NCI-H69 (cell line): ENCODE measurements around the gene SYNDIG1L.
A peak's percentile ranks its signal among the peaks of the same experiment; 100 is the strongest.
"Not testable (repeated sequence)": the region's sequence is repeated elsewhere in the genome, so short reads cannot be mapped to it uniquely, and the experiment has no call there.

ENCODE experiments used
- DNase-seq: peaks from one replicate; lab custom pipeline; 2025; lab: John Stamatoyannopoulos, UW

SYNDIG1L gene

DNA sequence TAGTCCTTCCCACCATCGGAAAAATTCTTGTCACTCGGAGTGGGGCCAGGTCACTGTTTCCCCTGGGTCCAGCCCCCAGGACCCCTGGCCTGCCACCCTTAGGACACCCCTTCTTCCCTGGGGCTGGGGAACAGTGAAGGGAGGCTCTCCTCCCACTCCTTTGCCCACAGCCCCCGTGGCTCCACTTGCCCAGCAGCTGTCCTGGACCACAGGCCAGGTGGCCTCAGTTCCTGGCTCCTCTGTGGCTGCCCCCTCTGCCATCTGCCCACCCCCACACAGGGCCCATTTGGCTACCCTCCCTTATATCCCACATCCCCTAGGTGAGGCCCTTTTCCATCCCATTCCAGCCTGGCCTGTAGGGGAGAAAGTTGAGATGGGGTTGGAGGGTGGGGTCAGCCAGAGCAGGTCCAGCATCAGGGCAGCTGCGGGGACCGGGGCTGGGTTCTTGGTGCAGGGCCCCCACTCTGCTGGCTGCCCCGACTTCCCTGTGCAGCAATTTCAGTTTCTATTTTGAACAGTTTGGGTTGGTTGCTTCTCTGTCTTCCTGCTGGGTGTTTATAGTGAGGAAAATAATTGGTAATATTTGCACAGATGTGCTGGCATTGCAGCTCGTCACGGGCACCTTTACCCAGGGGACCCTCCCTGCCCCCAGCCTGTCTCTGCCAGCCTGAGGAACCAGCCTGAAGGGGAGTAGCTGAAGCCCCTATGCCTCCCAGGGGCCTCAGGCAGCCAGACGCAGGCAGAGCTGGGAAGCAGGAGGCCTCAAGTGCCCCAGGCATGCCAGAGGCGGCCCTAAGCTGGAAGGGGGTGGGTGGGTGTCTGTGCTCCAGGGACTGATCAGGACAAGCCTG is 23.4 kb downstream of the SYNDIG1L start:
- no peak for DNase-seq

DNA sequence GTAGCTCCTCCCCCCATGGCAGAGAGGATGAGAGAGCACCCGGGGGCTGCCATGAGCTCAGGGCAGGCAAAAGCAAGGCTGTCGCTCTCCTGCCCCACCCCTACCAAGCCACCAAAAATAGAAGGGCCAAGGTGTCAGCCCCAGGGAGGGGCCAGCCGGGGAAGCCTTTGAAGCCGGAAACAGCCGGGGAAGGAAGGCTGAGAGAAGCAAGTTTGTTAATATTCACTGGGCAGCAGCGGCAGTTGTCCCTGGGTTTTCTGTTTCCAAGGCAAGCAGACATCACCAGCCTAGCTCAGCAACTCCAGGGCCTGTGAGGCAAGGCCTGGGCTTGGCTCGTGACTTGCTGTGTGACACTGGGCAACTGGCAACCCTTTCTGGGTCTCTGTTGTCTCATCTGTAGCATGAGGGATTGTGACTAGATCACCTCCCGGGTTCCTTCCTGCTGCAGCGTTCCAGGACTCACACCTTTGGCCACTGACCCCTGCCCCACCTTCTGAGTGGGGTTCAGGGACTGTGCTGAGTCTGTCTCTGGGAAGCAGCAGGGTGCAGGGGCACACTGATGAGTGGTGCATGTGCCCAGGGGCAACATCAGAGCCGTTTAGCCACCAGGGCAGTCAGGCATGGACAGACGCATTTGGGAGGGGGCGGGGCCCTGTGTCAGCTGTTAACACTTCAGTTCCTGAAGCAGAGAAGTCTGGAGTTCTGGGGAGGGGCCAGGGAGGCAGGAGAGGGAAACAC is 24.3 kb downstream of the SYNDIG1L start:
- DNase-seq, result peak; percentile 12

DNA sequence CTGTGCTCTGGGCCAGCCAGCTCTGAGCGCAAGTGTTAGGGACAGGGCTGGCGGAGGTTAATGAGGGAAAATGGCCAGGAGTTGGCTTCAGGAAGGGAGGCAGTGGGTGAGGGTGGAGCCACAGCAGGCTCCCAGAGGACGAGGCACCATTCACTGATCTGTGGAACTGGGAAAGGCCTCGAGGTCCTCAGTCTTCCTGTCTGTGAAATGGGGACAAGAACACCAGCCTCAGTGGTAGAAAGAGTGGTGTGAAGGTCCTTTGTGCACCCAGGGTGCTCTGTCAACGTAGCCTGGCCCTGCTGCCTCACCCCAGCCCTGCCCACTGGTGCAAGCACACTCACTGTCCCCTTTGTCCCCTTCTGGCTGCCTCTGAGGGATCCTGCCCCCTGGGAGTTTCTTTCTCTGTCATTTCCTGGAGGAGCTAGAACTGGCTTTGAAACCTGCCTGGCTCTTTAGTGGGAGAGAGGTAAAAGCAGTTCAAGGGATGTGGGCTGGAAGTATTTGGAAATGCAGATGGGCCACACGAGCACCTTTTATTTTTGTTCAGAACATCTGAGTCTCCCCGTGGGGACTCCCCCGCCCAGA is 25.0 kb downstream of the SYNDIG1L start:
- no peak for DNase-seq

DNA sequence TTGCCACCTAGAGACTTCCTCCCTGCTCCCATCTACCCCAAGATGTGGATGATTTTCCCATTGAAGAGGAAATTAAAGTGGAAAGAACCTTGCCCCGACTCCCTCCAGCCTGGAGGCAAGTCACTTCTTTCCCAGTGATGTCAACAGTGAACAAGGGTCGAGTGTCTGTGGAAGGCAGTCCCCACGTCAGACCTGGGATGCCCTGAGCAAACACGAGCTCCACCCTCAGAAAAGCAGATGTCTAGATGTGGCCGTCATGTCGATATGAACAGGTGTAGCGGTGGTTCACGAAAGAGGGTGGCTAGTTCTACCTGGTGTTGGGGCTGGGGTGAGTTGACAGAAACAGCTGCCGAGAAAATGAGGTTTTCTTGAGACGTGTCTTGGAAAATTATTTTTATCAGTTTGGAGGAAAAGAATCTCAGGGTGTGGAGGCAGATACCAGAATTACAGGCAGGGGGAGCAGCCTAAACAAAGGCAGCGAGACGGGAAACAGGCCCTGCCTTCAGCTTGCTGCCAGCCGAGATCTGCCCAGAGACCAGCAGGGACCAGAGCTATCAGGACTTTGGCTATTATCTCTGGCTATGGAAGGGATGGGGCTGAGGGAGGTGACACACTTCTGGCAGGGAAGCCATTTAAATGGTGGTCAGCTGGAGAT is 25.9 kb downstream of the SYNDIG1L start:
- no peak for DNase-seq

DNA sequence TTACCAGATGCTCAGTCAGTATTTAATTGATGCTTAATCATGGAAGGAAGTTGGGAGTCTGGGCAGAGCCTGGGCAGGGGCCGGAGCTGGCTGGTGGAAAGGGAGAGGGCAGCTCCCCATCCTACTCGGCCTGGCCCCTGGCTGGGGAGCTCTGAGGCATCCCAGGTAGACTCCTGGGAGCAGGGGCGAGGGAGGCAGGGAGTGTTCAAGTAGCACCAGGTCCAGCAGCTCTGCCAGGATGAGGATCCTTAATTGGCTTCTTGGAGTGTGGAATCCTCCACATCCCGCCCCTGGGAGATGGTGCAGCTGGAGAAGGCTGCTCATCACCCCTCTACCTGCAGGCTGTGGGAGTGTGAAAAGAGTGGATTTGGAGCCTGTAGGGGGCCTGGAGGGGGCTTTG is 30.9 kb downstream of the SYNDIG1L start:
- DNase-seq, result no peak

DNA sequence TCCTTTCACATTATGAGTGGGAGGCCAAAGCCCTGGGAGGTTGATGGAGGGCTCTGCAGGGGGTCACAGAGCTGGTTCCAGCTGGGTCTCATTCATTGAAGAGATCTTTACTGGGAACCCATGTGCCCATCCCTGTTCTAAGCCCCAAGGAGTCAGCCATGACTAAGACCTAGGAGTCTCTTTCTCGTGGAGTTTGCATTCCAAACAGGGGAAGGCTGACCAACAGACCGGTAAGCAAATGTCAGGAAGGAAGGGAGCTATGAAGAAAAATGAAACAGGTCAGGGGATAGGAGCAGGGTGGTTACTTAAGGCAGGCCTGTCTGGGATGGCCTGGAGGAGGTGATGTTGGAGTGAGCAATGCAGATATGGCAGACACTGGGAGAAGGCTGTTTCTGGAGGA is 31.5 kb downstream of the SYNDIG1L start:
- no peak for DNase-seq

DNA sequence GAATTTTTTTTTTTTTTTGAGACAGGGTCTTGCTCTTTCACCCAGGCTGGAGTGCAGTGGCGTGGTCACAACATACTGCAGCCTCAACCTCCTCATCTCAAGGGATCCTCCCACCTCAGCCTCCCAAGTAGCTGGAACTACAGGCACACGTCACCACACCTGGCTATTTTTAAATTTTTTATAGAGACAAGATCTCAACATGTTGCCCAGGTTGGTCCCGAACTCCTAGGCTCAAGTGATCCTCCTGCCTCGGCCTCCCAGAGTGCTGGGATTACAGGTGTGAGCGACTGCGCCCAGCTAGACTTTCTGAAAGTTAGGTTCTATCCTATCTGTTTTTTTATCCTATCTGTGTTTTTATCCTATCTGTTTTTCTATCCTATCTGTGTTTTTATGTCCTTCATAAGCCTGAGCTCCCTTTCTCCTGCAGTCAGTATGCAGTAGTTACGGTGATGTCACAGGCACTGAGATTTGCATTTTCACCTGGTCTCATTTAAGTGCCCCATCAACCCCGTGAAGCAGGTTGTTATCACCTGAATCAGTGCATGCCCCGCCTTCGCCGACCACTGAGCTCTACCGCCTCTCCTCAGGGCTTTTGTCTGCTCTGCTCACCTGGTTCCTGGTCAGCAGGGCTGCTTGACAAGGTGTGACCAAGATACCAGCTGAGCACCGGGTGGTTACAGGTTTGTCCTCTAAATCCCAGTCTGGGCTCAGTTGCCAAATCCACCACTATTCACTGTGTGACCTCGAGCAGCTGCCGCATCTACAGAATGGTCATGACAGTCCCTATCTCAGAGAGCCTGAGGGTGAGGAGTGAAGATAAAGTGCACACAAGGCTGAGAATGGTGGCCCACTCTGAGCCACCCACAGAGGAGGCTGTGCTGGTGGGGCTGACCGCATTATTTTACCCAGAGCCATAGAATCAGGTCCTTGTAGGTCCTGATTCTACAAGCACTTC is 33.1 kb downstream of the SYNDIG1L start:
- DNase-seq, result no peak

DNA sequence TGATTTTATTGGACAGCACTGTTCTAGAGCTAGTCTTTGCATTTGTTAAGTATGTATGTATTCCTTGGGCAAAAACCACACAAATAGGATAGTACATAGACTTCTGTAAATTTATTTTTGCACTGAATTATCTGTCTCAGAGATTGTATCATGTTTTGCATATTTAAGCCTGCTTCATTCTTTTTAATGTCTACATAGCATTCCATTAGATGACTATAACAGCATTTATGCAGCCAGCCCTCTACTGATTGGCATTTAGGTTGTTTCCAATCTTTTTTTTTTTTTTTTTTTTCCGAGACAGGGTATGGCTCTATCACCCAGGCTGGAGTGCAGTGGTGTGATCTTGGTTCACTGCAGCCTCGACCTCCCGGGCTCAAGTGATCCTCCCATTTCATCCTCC is 34.5 kb downstream of the SYNDIG1L start:
- DNase-seq, result no peak

DNA sequence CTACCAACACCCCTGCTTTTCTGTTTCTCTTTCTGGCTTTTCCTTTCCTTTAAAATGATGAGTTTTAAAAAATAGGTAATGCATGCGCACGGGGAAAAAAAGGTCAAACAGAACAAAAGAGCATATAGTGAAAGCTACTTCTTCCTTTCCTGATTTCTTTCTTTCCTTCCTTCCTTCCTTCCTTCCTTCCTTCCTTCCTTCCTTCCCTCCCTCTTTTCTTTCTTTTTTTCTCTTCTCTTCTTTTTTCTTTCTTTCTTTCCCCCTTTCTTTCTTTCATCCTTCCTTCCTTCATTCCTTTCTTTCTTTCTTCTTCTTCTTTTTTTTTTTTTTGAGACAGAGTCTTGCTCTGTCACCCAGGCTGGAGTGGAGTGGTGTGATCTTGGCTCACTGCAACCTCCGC is 35.5 kb downstream of the SYNDIG1L start:
- not testable (repeated sequence) for DNase-seq

DNA sequence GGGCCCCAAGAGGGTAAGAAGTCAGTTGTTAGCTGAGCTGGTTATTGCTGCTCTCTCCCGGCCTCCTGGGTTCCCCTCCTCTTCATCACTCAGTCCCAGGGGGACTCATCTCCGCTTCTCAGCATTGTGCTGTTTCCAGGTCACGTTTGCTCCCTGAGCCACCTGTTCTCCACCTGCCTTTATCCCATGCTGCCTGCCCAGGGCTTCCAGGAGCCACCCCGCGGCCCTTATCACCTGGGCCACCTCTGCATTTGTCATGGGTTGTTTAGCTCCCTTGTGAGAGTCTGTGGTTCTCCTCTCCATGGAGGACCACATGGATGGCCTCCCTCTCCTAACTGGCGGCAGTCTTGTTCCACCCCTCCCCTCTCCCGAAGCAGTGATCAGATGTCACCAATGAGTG is 36.0 kb downstream of the SYNDIG1L start:
- no peak for DNase-seq

DNA sequence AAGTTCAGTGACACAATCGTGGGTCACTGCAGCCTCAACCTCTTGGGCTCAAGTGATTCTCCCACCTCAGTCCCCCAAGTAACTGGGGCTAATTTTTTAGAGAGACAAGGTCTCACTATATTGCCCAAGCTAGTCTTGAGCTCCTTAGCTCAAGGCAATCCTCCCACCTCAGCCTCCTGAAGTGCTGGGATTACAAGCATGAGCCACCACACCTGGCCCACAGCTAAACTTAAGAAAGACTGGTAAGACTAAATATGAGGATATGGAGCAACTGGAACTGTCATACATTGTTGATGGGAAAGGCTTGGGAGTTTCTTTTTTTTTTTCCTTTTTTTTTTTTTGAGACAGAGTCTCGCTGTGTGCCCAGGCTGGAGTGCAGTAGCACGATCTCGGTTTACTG is 43.8 kb downstream of the SYNDIG1L start:
- no peak for DNase-seq

DNA sequence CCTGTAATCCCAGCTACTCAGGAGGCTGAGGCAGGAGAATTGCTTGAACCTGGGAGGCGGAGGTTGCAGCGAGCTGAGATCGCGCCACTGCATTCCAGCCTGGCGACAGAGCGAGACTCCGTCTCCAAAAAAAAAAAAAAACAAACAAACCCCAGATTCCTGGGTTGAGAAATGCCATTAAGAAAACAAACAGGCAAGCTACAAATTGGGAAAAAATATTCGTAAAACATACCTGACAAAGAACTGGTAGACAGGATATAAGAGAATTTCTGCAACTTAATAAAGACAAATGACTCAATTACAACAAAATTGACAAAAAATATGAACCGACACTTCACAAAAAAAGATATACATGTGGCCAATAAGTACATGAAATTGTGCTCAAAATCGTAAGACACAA is 44.4 kb downstream of the SYNDIG1L start:
- not testable (repeated sequence) for DNase-seq

DNA sequence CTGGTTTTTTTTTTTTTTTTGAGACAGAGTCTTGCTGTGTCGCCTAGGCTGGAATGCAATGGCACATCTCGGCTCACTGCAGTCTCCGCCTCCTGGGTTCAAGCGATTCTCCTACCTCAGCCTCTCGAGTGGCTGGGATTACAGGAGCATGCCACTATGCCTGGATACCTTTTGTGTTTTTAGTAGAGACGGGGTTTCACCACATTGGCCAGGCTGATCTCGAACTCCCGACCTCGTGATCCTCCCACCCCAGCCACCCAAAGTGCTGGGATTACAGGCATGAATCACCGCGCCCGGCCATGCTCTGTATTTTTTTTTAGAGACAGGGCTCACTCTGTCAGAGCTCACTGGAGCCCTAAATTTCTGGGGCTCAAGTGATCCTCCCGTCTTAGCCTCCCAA is 45.2 kb downstream of the SYNDIG1L start:
- DNase-seq, result no peak

DNA sequence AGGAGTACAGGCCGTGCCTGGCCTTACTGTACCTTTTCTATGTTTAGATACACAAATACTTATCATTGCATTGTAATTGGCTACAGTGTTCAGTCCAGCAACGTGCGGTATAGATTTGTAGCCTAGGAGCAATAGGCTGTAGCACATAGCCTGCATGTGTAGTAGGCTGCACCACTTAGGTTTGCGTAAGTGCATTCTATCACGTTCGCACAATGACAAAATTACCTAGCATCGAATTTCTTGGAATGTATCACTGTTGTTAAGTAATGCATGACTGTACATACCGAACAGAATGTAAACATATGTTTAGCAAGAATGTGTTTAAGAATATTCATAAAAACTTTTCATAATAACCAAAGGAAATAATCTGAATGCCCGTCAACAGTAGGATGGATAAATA is 45.8 kb downstream of the SYNDIG1L start:
- no peak for DNase-seq

DNA sequence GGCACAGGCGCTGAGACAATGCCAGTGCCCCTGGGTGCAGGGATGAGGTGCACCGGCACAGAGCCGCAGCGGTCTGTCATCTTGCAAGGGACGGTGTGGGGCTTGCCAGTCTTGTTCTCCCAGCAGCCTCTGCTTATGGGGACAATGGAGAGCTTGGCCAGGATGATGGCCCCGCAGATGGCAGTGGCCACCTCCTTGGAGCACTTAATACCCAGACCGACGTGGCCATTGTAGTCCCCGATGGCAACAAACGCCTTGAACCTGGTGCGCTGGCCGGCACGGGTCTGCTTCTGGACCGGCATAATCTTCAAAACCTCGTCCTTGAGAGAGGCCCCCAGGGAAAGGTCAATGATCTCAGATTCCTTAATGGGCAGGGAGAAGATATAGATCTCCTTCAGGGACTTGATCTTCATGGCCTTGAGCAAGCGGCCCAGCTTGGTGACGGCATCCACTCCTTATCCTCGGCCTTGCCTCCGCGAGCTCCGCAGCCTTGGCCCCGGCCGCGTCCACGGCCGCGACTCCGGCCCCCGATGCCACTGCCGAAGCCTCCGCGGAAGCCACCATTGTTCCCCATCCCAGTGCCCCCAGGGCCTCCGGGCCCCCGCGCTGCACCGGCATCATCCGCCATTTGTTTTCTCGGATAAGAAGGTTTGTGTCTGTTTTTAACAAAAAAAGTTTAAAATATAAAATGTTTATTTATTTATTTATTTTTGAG is 47.9 kb downstream of the SYNDIG1L start:
- DNase-seq, result no peak

DNA sequence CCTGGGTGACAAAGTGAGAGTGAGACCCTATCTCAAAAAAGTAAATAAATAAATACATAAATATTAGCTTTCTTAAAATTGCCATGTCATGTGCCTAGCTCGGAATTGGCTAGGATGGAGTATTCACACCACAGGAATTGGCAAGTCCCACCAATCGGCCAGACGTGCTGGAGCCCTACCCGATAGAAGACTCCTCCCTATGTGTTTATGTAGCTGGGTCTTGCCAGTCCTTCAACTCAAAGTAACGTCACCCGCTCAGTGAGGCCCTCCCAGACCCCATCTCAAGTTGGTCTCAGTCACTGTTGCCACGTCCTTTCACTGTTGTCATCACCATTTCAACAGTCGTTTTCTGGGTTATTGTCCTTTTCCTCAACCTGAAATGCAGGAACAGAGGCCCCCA is 57.6 kb downstream of the SYNDIG1L start:
- no peak for DNase-seq

DNA sequence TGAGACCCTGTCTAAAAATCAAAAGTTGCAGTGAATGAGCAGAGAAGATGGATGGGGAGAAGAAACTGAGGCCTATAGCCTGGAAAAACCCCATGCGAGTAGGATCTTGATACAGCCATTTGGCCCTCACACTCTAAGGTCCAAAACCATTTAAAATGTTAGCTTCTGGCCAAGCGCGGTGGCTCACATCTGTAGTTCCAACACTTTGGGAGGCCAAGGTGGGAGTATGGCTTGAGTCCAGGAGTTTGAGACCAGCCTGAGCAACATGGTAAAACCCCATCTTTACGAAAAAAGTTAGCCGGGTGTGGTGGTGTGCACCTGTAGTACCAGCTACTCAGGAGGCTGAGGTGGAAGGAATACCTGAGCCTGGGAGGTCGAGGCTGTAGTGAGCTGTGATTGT is 58.0 kb downstream of the SYNDIG1L start:
- no peak for DNase-seq

DNA sequence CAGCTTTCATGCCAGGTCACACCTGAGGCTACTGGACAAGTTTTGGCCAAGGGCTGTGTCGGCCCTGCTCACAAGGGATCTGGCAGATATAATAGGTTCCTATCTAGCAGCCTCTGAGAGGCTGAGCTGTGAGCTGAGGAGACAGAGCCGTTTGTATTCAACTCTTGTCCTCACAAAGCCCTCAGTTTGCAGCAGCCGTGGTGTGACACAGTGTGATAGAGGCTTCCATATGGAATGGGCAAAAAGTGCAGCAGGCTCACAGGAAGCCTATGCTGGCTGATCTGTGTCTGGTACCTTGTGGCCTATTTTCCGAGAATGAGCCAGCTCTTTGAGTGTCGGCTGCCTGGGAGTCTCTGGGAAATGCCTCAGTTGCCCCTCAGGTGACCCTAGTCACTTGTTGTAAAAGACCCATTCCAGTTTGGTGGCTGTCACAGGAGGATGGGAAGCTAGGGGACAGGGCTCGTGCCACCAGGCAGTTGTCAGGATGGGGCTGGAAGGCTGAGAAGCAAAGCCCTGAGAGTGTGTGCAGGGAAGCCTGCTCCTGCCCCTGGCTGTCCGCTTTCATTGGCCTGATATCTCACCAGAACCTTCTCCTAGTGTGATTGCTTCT is 61.6 kb downstream of the SYNDIG1L start:
- DNase-seq, result no peak

DNA sequence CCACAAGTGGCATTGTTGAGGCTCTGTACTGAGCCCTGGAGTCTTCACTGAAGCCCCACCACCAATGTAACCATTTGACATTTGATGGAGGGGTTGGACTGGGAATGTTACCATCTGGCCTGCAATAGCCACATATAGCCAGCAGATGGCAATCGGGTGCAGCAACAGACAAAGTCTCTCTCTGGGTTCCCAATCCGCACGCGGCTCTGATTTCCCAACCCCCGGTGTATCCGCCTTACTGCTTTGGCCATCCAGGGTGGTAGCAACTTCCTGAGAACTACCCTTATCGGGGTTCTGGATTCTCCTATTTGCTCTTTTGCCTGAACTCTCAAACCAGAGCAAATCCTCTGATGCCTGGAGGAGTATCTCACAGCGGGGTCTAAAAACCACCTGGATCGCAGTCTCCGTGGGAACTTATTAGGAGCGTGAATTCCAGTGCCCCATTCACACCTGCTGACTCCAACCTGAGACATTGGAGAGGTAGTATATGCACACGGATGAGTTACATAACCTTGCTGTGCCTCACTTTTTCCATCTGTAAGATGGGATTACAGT is 63.6 kb downstream of the SYNDIG1L start:
- DNase-seq, result peak; percentile 83

DNA sequence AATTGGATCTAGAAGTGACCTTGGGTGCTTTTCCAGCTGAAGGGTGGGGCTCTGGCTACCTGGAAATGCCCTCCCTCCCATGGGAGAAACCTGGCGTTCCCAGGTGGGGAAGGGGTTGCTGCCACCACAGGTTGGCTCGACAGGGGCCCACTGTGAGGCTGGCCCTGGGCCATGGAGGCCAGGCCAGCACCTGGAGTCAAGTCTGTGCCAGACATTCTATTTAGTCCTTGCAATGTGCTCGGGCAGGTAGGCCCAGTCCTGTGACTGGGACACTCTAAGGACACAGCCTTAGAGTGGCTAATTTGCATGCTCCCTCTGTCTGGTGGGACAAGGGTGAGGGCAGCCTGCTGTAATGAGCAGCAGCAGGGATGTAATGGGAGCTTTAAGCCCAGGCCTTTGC is 65.8 kb downstream of the SYNDIG1L start:
- DNase-seq, result no peak
